ENCODE data around the gene FAM163B. TPM values are rescaled to one million over a fixed set of nuclear protein-coding genes. Genes with fewer than 3 reads are reported as not detected.

Gene FAM163B
- total and polyA plus RNA-seq, 2 experiments from 2014 or later = 0.35 to 1.0 TPM

- no peak overlapping the region for H2AFZ ChIP-seq
- DNase-seq (ENCODE audit: low spot score) = no peak
- peaks cover 44% of the 10 kb centered on the region for H3K27me3 ChIP-seq
- H3K36me3 ChIP-seq (replicated peaks; ENCODE audit: insufficient read depth, low read depth) = no peaks in the 10 kb centered on the region
- H3K9me3 ChIP-seq (ENCODE audit: low read depth) = no peaks in the 10 kb centered on the region
- 75% methylated on average over 5 of the region's 5 CpGs for WGBS (ENCODE audit: low lambda C conversion rate, missing lambda C conversion rate)
- no peaks in the 10 kb centered on the region for H4K20me1 ChIP-seq (ENCODE audit: insufficient read depth, poor library complexity, severe bottlenecking)
- H3K4me3 ChIP-seq = no peak overlapping the region
- H3K4me1 ChIP-seq (ENCODE audit: insufficient read depth) = no peaks in the 10 kb centered on the region
- no peak overlapping the region for H3K4me2 ChIP-seq
- TF ChIP-seq EZH2phosphoT487 (IDR thresholded peaks at IDR 0.05; ENCODE audit: low read depth, severe bottlenecking, unreplicated experiment) (no peak), EZH2 (IDR thresholded peaks at IDR 0.05; ENCODE audit: borderline replicate concordance) (no peak), CTCF (IDR thresholded peaks at IDR 0.05; ENCODE audit: poor library complexity) (no peak)
- H3K9me2 ChIP-seq (replicated peaks; ENCODE audit: insufficient read depth) = no peaks in the 10 kb centered on the region
- H3K27ac ChIP-seq = no peak overlapping the region
- no peaks in the 10 kb centered on the region for H3K79me2 ChIP-seq
Observed at GRCh38 chr9:133614678-133615077, 5.5 kb upstream of the FAM163B start.

- H3K27me3 ChIP-seq = peaks cover 47% of the 10 kb centered on the region
- no peak for TF ChIP-seq EZH2 (IDR thresholded peaks at IDR 0.05; ENCODE audit: borderline replicate concordance)
- no peak for TF ChIP-seq CTCF (IDR thresholded peaks at IDR 0.05; ENCODE audit: poor library complexity)
- TF ChIP-seq EZH2phosphoT487 (IDR thresholded peaks at IDR 0.05; ENCODE audit: low read depth, severe bottlenecking, unreplicated experiment) = no peak
Observed at GRCh38 chr9:133614056-133614455, 4.9 kb upstream of the FAM163B start.

GRCh38 chr9:133613432-133613831, 4.2 kb upstream of the FAM163B start:
- H3K79me2 ChIP-seq = no peaks in the 10 kb centered on the region
- TF ChIP-seq EZH2 (IDR thresholded peaks at IDR 0.05; ENCODE audit: borderline replicate concordance) (no peak), EZH2phosphoT487 (IDR thresholded peaks at IDR 0.05; ENCODE audit: low read depth, severe bottlenecking, unreplicated experiment) (no peak), CTCF (IDR thresholded peaks at IDR 0.05; ENCODE audit: poor library complexity) (no peak)
- H3K4me1 ChIP-seq (ENCODE audit: insufficient read depth) = no peaks in the 10 kb centered on the region
- H3K36me3 ChIP-seq (replicated peaks; ENCODE audit: insufficient read depth, low read depth) = no peaks in the 10 kb centered on the region
- no peaks in the 10 kb centered on the region for H3K9me2 ChIP-seq (replicated peaks; ENCODE audit: insufficient read depth)
- no peak overlapping the region for H2AFZ ChIP-seq
- H4K20me1 ChIP-seq (ENCODE audit: insufficient read depth, poor library complexity, severe bottlenecking) = no peaks in the 10 kb centered on the region
- no peak overlapping the region for H3K27ac ChIP-seq
- no peak overlapping the region for H3K4me2 ChIP-seq
- 90% methylated on average over 16 of the region's 16 CpGs for WGBS (ENCODE audit: low lambda C conversion rate, missing lambda C conversion rate)
- no peak for DNase-seq (ENCODE audit: low spot score)
- no peak overlapping the region for H3K4me3 ChIP-seq
- no peaks in the 10 kb centered on the region for H3K9me3 ChIP-seq (ENCODE audit: low read depth)
- H3K27me3 ChIP-seq = peaks cover 52% of the 10 kb centered on the region

More at GRCh38 chr9:133614056-133614455, 4.9 kb upstream of the FAM163B start:
- no peaks in the 10 kb centered on the region for H3K79me2 ChIP-seq
- no peaks in the 10 kb centered on the region for H3K9me2 ChIP-seq (replicated peaks; ENCODE audit: insufficient read depth)
- no peaks in the 10 kb centered on the region for H4K20me1 ChIP-seq (ENCODE audit: insufficient read depth, poor library complexity, severe bottlenecking)
- WGBS (ENCODE audit: low lambda C conversion rate, missing lambda C conversion rate) = 77% methylated on average over 10 of the region's 10 CpGs
- H3K36me3 ChIP-seq (replicated peaks; ENCODE audit: insufficient read depth, low read depth) = no peaks in the 10 kb centered on the region
- H3K4me2 ChIP-seq = no peak overlapping the region
- no peak overlapping the region for H2AFZ ChIP-seq
- no peak for DNase-seq (ENCODE audit: low spot score)
- H3K27ac ChIP-seq = no peak overlapping the region
- H3K4me1 ChIP-seq (ENCODE audit: insufficient read depth) = no peaks in the 10 kb centered on the region
- no peaks in the 10 kb centered on the region for H3K9me3 ChIP-seq (ENCODE audit: low read depth)
- no peak overlapping the region for H3K4me3 ChIP-seq

GRCh38 chr9:133612816-133613215, 3.6 kb upstream of the FAM163B start:
- no peak overlapping the region for H3K4me2 ChIP-seq
- H3K79me2 ChIP-seq = no peaks in the 10 kb centered on the region
- peaks cover 53% of the 10 kb centered on the region for H3K27me3 ChIP-seq
- H3K27ac ChIP-seq = no peak overlapping the region
- TF ChIP-seq EZH2phosphoT487 (IDR thresholded peaks at IDR 0.05; ENCODE audit: low read depth, severe bottlenecking, unreplicated experiment) = no peak
- no peak for TF ChIP-seq EZH2 (IDR thresholded peaks at IDR 0.05; ENCODE audit: borderline replicate concordance)
- no peak for TF ChIP-seq CTCF (IDR thresholded peaks at IDR 0.05; ENCODE audit: poor library complexity)
- no peaks in the 10 kb centered on the region for H3K9me3 ChIP-seq (ENCODE audit: low read depth)
- H4K20me1 ChIP-seq (ENCODE audit: insufficient read depth, poor library complexity, severe bottlenecking) = no peaks in the 10 kb centered on the region
- no peaks in the 10 kb centered on the region for H3K4me1 ChIP-seq (ENCODE audit: insufficient read depth)
- no peak overlapping the region for H3K4me3 ChIP-seq
- no peaks in the 10 kb centered on the region for H3K9me2 ChIP-seq (replicated peaks; ENCODE audit: insufficient read depth)
- no peaks in the 10 kb centered on the region for H3K36me3 ChIP-seq (replicated peaks; ENCODE audit: insufficient read depth, low read depth)
- WGBS (ENCODE audit: low lambda C conversion rate, missing lambda C conversion rate) = 87% methylated on average over 8 of the region's 8 CpGs
- no peak for DNase-seq (ENCODE audit: low spot score)
- H2AFZ ChIP-seq = no peak overlapping the region

All from hepatocyte (in vitro differentiated cells).